Glomerular visceral epithelial cell (primary cell): Measurements from ENCODE around the gene ST3GAL4.
"Not testable (repeated sequence)": the region's sequence is repeated elsewhere in the genome, so short reads cannot be mapped to it uniquely, and the experiment has no call there.

ENCODE experiments used
- DNase-seq: peaks from one replicate; pipeline ENCODE4 v3.0.0-alpha.2; 2016; ENCODE audit errors: extremely low spot score

The ST3GAL4 gene

DNA sequence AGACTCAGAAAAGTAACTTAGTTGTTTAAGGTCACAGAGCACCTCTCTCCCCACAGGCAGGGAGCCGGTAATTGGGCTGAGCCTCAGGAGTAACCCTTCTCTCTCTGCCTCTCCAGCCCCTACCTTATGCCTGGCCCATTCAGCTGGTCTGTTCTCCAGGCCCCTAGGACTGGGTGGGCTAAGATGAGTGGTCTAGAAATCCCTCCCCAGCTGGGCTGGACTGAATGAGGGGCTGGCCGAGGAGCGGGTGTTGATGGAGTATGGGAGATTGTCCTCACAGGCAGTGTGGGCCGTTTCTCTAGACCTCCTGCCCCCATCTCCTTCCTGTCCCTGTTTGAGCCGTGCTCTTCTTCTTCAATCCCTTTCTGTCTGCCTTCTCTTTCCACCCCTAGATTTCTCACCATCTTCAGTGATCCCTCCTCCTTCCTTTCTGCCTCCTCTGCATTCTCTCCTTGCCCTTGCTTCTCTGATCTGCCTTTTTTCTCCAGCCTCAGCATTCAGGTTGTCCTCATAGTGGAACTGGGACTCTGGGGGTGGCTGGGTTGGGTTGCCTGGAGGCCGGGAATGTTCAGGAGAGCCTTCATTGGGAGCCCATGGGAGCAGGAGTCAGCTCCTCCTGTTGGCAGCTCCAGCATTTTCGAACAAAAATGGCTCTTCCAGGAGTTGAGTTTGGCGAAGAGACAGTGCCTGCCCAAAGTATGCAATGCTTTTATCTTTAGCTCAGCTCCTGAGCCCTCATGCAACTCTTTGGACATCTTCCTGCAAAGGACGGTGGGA is 7.6 kb downstream of the ST3GAL4 start:
- DNase-seq, result no peak

- no peak for DNase-seq
Measured at GRCh38 chr11:126363706-126364248, 8.3 kb downstream of the ST3GAL4 start.

DNA sequence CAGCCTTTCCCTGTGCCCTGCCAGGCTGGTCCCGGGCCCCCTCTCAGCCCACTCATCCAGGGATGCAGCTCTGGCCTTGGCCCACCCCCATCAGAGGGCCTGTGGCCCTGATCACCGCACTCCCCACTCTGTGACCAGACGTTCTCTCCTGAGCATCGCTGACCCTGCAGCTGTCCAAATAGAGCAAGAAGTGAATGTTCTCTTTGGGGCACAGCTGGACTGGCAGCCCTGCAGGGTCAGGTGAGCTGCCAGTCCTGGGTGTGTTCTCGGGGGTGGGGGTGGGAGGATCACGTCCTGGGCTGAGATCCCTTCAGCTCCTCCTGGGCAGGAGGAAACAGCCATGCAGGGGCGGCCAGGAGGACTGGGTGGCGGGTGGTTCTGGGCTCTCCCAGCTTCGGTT is 9.2 kb downstream of the ST3GAL4 start:
- DNase-seq, result not testable (repeated sequence)

GRCh38 chr11:126365508-126365907 is 10.0 kb downstream of the ST3GAL4 start:
- DNase-seq, result not testable (repeated sequence)

GRCh38 chr11:126366064-126366822 is 10.8 kb downstream of the ST3GAL4 start:
- DNase-seq, result no peak

GRCh38 chr11:126366823-126367654 is 11.6 kb downstream of the ST3GAL4 start:
- not testable (repeated sequence) for DNase-seq

GRCh38 chr11:126367806-126368205 is 12.3 kb downstream of the ST3GAL4 start:
- DNase-seq, result not testable (repeated sequence)

- not testable (repeated sequence) for DNase-seq
Measured at GRCh38 chr11:126368336-126369119, 13.0 kb downstream of the ST3GAL4 start.

- no peak for DNase-seq
Measured at GRCh38 chr11:126370016-126370415, 14.5 kb downstream of the ST3GAL4 start.

GRCh38 chr11:126371595-126371994 is 16.1 kb downstream of the ST3GAL4 start:
- DNase-seq, result no peak

DNA sequence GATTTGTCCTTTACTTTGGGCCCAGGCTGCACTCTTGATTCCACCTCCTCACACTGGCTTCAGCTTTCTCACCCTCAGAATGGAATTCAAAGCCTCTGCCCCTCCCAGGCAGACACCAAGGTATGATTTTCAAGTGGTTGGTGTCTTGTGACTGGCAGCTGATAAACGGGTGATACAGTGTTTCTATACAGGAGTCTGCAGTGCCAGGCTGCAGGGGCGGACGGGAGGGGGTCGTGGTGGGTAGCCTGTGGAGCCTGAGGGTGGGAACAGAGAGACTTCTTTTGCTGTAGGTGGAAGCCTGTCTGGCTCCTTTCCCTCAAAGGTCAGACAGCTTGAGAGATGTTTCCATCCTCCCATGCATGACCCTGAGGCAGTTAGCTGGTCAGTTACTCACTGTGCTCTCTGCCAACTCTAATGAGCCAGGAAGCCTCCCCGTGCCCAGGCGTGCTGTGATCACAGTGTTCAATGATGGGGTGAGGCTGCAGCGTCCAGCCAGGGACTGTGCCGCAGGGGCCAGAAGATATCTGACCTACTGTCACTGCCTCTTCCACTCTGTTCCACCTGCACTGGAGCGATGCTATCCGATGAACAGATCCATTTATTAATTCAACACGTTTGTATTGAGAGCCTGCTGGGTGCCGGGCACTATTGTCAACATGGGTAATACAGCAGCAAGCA is 18.0 kb downstream of the ST3GAL4 start:
- peak; percentile 32 for DNase-seq

- DNase-seq, result not testable (repeated sequence)
Measured at GRCh38 chr11:126374562-126375300, 19.2 kb downstream of the ST3GAL4 start.

- no peak for DNase-seq
Measured at GRCh38 chr11:126375726-126376125, 20.2 kb downstream of the ST3GAL4 start.

DNA sequence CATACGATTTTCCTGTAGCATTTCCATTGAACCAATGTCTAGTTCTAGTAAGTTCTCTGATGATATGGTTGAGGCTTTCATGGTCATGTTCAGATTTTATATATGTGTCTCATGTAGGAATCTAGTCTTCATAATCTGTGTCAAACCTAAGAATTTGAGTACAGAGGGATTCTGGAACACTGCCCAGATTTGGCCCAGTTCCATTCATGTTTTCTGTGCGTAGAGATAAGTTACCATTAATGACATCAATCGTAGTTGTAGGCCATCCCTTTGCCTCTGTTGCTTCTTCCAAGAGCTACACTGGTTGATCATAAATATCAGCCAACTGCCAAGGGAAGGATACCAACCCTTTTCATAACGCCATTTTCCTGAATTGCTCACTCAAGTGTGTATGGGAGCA is 23.3 kb downstream of the ST3GAL4 start:
- DNase-seq, result no peak

- no peak for DNase-seq
Measured at GRCh38 chr11:126380909-126381308, 25.4 kb downstream of the ST3GAL4 start.

DNA sequence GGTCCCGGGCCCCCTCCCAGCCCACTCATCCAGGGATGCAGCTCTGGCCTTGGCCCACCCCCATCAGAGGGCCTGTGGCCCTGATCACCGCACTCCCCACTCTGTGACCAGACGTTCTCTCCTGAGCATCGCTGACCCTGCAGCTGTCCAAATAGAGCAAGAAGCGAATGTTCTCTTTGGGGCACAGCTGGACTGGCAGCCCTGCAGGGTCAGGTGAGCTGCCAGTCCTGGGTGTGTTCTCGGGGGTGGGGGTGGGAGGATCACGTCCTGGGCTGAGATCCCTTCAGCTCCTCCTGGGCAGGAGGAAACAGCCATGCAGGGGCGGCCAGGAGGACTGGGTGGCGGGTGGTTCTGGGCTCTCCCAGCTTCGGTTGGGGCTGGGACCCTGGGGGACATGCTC is 26.5 kb downstream of the ST3GAL4 start:
- not testable (repeated sequence) for DNase-seq

- DNase-seq, result not testable (repeated sequence)
Measured at GRCh38 chr11:126382641-126383040, 27.2 kb downstream of the ST3GAL4 start.

GRCh38 chr11:126383339-126384335 is 28.2 kb downstream of the ST3GAL4 start:
- no peak for DNase-seq
